Smooth muscle cell (in vitro differentiated cells): ENCODE data around the gene PLEKHM1. TPM values are rescaled to one million over a fixed set of nuclear protein-coding genes. Genes with fewer than 3 reads are reported as not detected.

ENCODE experiments used
- DNase-seq: peaks from one replicate; lab custom pipeline; 2025; ENCODE audit not compliant: unreplicated experiment; lab: John Stamatoyannopoulos, UW
- H2AFZ ChIP-seq: fragments of 200-600 bp; sonication (generic); 2 replicates; pipeline ENCODE4 v1.6.0; 2016; ENCODE audit warnings: antibody characterized with exemption, low read depth, mild to moderate bottlenecking
- H3F3A ChIP-seq: fragments of 200-600 bp; sonication (generic); 2 replicates; pipeline ENCODE4 v1.6.0; 2017; ENCODE audit warnings: antibody characterized with exemption, low read depth
- H3K27ac ChIP-seq: fragments of 200-600 bp; sonication (generic); 2 replicates; pipeline ENCODE4 v1.5.1; 2016; ENCODE audit warnings: low read depth, mild to moderate bottlenecking
- H3K27me3 ChIP-seq: fragments of 200-600 bp; sonication (generic); 2 replicates; pipeline ENCODE4 v1.6.1; 2016; ENCODE audit warnings: low read depth, mild to moderate bottlenecking
- H3K36me3 ChIP-seq: fragments of 200-600 bp; sonication (generic); 2 replicates; pipeline ENCODE4 v1.5.1; 2016; ENCODE audit warnings: low read depth
- H3K4me1 ChIP-seq: fragments of 200-600 bp; sonication (generic); 2 replicates; pipeline ENCODE4 v1.5.1; 2016; ENCODE audit warnings: low read depth
- H3K4me2 ChIP-seq: fragments of 200-600 bp; sonication (generic); 2 replicates; pipeline ENCODE4 v1.6.0; 2016; ENCODE audit warnings: mild to moderate bottlenecking
- H3K4me3 ChIP-seq: fragments of 200-600 bp; sonication (generic); 2 replicates; pipeline ENCODE4 v1.5.1; 2016; ENCODE audit warnings: mild to moderate bottlenecking
- H3K79me2 ChIP-seq: fragments of 200-600 bp; sonication (generic); 2 replicates; pipeline ENCODE4 v1.6.0; 2016; ENCODE audit warnings: low read depth, mild to moderate bottlenecking
- H3K9ac ChIP-seq: fragments of 200-600 bp; sonication (generic); 2 replicates; pipeline ENCODE4 v1.6.0; 2016; ENCODE audit warnings: low read depth
- H3K9me3 ChIP-seq: fragments of 200-600 bp; sonication (generic); replicated peaks from 2 replicates; pipeline ENCODE4 v1.5.1; 2016; ENCODE audit warnings: low read depth
- H4K20me1 ChIP-seq: fragments of 200-600 bp; sonication (generic); 2 replicates; pipeline ENCODE4 v1.6.0; 2016; ENCODE audit warnings: low read depth
- CTCF ChIP-seq: fragments of 200-600 bp; sonication (generic); IDR thresholded peaks from 2 replicates; pipeline ENCODE4 v1.5.1; 2017; ENCODE audit warnings: borderline replicate concordance, mild to moderate bottlenecking, antibody characterized with exemption; ENCODE audit not compliant: insufficient read depth, poor library complexity, severe bottlenecking
- WGBS: methylation state at CpG from one replicate; pipeline ENCODE4 v1.1.7; 2016; ENCODE audit warnings: low lambda C conversion rate; 5-methylcytosine and 5-hydroxymethylcytosine counted together
- polyA plus RNA-seq: library from polyadenylated mRNA; unstranded; fragments of >200 nt; fragmentation: Nextera tagmentation; extraction: Ambion mirVana; gene quantifications from 2 replicates; pipeline ENCODE4 v1.2.1, GENCODE V29; 2016
- total RNA-seq: library from RNA; depleted of rRNA; stranded (reverse); fragments of >200 nt; gene quantifications from 2 replicates; pipeline ENCODE4 v1.2.3, GENCODE V29; 2014

Gene PLEKHM1
- total and polyA plus RNA-seq, 2 experiments from 2014 or later: 8.7 to 15.1 TPM

GRCh38 chr17:45427181-45427835 is 63.2 kb downstream of the PLEKHM1 start:
- H3K27me3 ChIP-seq: peaks cover 42% of the 10 kb centered on the region
- DNase-seq: no peak
- no peaks in the 10 kb centered on the region for H3K9me3 ChIP-seq
- peaks cover 16% of the 10 kb centered on the region for H4K20me1 ChIP-seq
- no peak for TF ChIP-seq CTCF
- no peak overlapping the region for H3K4me2 ChIP-seq
- no peak overlapping the region for H3K4me3 ChIP-seq
- H3K36me3 ChIP-seq: no peaks in the 10 kb centered on the region
- no peak overlapping the region for H2AFZ ChIP-seq
- no peaks in the 10 kb centered on the region for H3F3A ChIP-seq
- 83% methylated on average over 11 of the region's 11 CpGs for WGBS
- H3K9ac ChIP-seq: no peak overlapping the region
- peaks cover 22% of the 10 kb centered on the region for H3K4me1 ChIP-seq
- H3K79me2 ChIP-seq: no peaks in the 10 kb centered on the region
- H3K27ac ChIP-seq: no peak overlapping the region

GRCh38 chr17:45426561-45426960 is 64.0 kb downstream of the PLEKHM1 start:
- no peaks in the 10 kb centered on the region for H3K36me3 ChIP-seq
- WGBS: 80% methylated on average over 7 of the region's 7 CpGs
- H3K4me1 ChIP-seq: peaks cover 20% of the 10 kb centered on the region
- H3K27me3 ChIP-seq: peaks cover 35% of the 10 kb centered on the region
- no peak overlapping the region for H3K9ac ChIP-seq
- H3K9me3 ChIP-seq: no peaks in the 10 kb centered on the region
- DNase-seq: no peak
- no peak overlapping the region for H2AFZ ChIP-seq
- TF ChIP-seq CTCF: no peak
- peaks cover 16% of the 10 kb centered on the region for H4K20me1 ChIP-seq
- H3K79me2 ChIP-seq: no peaks in the 10 kb centered on the region
- no peak overlapping the region for H3K4me3 ChIP-seq
- no peak overlapping the region for H3K4me2 ChIP-seq
- no peaks in the 10 kb centered on the region for H3F3A ChIP-seq
- no peak overlapping the region for H3K27ac ChIP-seq

- Histone ChIP-seq H3K4me3 (no peak overlapping the region), H3K4me1 (peaks cover 14% of the 10 kb centered on the region), H3K36me3 (no peaks in the 10 kb centered on the region), H3F3A (no peaks in the 10 kb centered on the region), H2AFZ (no peak overlapping the region), H4K20me1 (peaks cover 16% of the 10 kb centered on the region), H3K27ac (no peak overlapping the region), H3K79me2 (no peaks in the 10 kb centered on the region), H3K27me3 (peaks cover 29% of the 10 kb centered on the region), H3K4me2 (no peak overlapping the region), H3K9me3 (no peaks in the 10 kb centered on the region), H3K9ac (no peak overlapping the region)
- 48% methylated on average over 6 of the region's 6 CpGs for WGBS
- no peak for DNase-seq
- TF ChIP-seq CTCF: peak; percentile 45
These were observed 64.5 kb downstream of the PLEKHM1 start for GRCh38 chr17:45425984-45426413.
